ENCODE results near the gene TAPT1. TPM values are rescaled to one million over a fixed set of nuclear protein-coding genes. Genes with fewer than 3 reads are reported as not detected.

The TAPT1 gene
- total RNA-seq, 5 donors from 2014 or later (not counting 1 experiment from before 2014, with no cell fraction given), result 41.1 to 77.9 (median 50.3) TPM

DNA sequence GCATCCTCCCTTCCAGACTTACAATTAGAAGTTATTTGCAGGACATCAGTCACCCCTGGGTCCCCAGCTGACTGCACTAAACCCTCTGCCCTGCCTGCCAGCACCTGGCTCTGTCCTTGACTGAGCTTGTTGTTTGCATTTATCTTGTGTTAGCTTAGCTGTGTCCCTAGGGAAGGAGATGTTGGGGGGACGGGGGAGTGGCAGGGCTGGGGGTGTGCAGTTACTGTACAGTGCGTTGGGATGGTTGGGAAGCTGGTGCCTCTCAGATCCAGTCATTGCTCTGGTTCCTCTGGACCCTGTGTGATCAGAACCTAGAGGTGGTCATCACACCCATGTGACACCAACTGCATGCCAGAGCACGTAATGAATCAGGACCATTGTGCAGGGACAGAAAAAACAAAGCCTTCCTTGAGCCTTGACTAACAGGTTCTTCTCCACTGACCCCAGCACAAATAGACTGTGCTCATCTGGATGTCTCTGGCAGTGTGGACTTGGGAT is 109.7 kb downstream of the TAPT1 start:
- Mint-ChIP-seq H3K4me3 (no peak overlapping the region), H3K36me3 (no peaks in the 10 kb centered on the region), H3K9me3 (no peaks in the 10 kb centered on the region), H3K4me1 (peaks cover 0 to 9% (median 3%) of the 10 kb centered on the region in 3 donors), H3K27ac (no peak overlapping the region), H3K27me3 (peaks cover 7 to 19% of the 10 kb centered on the region in 2 donors)
- no peak overlapping the region for H3K4me3 ChIP-seq (ENCODE audit: control insufficient read depth in 1 of 2, extremely low read depth in 1 of 2, low read length in 1 of 2)
- 61% methylated on average over 2 of the region's 3 CpGs for WGBS (ENCODE audit: insufficient coverage)
- H3K27me3 ChIP-seq (replicated peaks in 1 of 2; ENCODE audit: control insufficient read depth in 2 of 2, extremely low read depth in 1 of 2, insufficient read depth in 2 of 2, low read length in 1 of 2), result peaks cover 0 to 25% of the 10 kb centered on the region in 2 experiments
- H3K36me3 ChIP-seq (ENCODE audit: control insufficient read depth in 2 of 2, extremely low read depth in 1 of 2, insufficient read depth in 1 of 2, low read length in 1 of 2), result no peaks in the 10 kb centered on the region
- peaks cover 0 to 3% of the 10 kb centered on the region in 2 experiments for H3K4me1 ChIP-seq (ENCODE audit: control insufficient read depth in 1 of 2, extremely low read depth in 1 of 2, insufficient read depth in 2 of 2, low read length in 2 of 2)
- no peaks in the 10 kb centered on the region for H3K9me3 ChIP-seq
- POLR2A ChIA-PET, result no interaction called here
- DNase-seq (no peak), ATAC-seq (replicated peaks in 1 of 4) (no peak)
- no peak overlapping the region for H3K27ac ChIP-seq (ENCODE audit: low read length)
- CTCF ChIA-PET, result interaction anchor here in 1 of 2 donors (0.6 kb wide), 1 partner anchor 891 kb away, joined by 3 read pairs; no protein-coding TSS in a partner anchor

GRCh38 chr4:16116019-16116418 is 110.3 kb downstream of the TAPT1 start:
- peaks cover 7 to 20% of the 10 kb centered on the region in 2 donors for H3K27me3 Mint-ChIP-seq
- no peak for ATAC-seq (replicated peaks in 1 of 4)
- H3K4me1 ChIP-seq (ENCODE audit: control insufficient read depth in 1 of 2, extremely low read depth in 1 of 2, insufficient read depth in 2 of 2, low read length in 2 of 2), result peaks cover 0 to 3% of the 10 kb centered on the region in 2 experiments
- no peak for DNase-seq
- H3K4me1 Mint-ChIP-seq, result peaks cover 0 to 4% (median 0%) of the 10 kb centered on the region in 3 donors
- H3K27ac ChIP-seq (ENCODE audit: low read length), result no peak overlapping the region
- no peaks in the 10 kb centered on the region for H3K36me3 ChIP-seq (ENCODE audit: control insufficient read depth in 2 of 2, extremely low read depth in 1 of 2, insufficient read depth in 1 of 2, low read length in 1 of 2)
- peaks cover 0 to 24% of the 10 kb centered on the region in 2 experiments for H3K27me3 ChIP-seq (replicated peaks in 1 of 2; ENCODE audit: control insufficient read depth in 2 of 2, extremely low read depth in 1 of 2, insufficient read depth in 2 of 2, low read length in 1 of 2)
- WGBS (ENCODE audit: insufficient coverage), result 95% methylated on average over 7 of the region's 7 CpGs
- no peak overlapping the region for H3K4me3 Mint-ChIP-seq
- ChIA-PET POLR2A (no interaction called here), CTCF (interaction anchor here in 1 of 2 donors (0.6 kb wide), 1 partner anchor 891 kb away, joined by 3 read pairs; no protein-coding TSS in a partner anchor)
- H3K9me3 Mint-ChIP-seq, result no peaks in the 10 kb centered on the region
- no peaks in the 10 kb centered on the region for H3K36me3 Mint-ChIP-seq
- H3K4me3 ChIP-seq (ENCODE audit: control insufficient read depth in 1 of 2, extremely low read depth in 1 of 2, low read length in 1 of 2), result no peak overlapping the region
- H3K27ac Mint-ChIP-seq, result no peak overlapping the region
- no peaks in the 10 kb centered on the region for H3K9me3 ChIP-seq

- H3K27ac ChIP-seq (ENCODE audit: low read length), result no peak overlapping the region
- DNase-seq (no peak), ATAC-seq (replicated peaks in 1 of 4) (no peak)
- H3K4me3 Mint-ChIP-seq, result no peak overlapping the region
- 95% methylated on average over 5 of the region's 6 CpGs for whole genome bisulfite sequencing (ENCODE audit: insufficient coverage)
- no peaks in the 10 kb centered on the region for H3K9me3 ChIP-seq
- H3K36me3 ChIP-seq (ENCODE audit: control insufficient read depth in 2 of 2, extremely low read depth in 1 of 2, insufficient read depth in 1 of 2, low read length in 1 of 2), result no peaks in the 10 kb centered on the region
- no peaks in the 10 kb centered on the region for H3K36me3 Mint-ChIP-seq
- H3K9me3 Mint-ChIP-seq, result no peaks in the 10 kb centered on the region
- H3K4me1 ChIP-seq (ENCODE audit: control insufficient read depth in 1 of 2, extremely low read depth in 1 of 2, insufficient read depth in 2 of 2, low read length in 2 of 2), result no peaks in the 10 kb centered on the region
- H3K27me3 Mint-ChIP-seq, result peaks cover 7 to 22% of the 10 kb centered on the region in 2 donors
- ChIA-PET CTCF (no interaction called here), POLR2A (no interaction called here)
- H3K4me3 ChIP-seq (ENCODE audit: control insufficient read depth in 1 of 2, extremely low read depth in 1 of 2, low read length in 1 of 2), result no peak overlapping the region
- no peaks in the 10 kb centered on the region for H3K4me1 Mint-ChIP-seq
- peaks cover 0 to 14% of the 10 kb centered on the region in 2 experiments for H3K27me3 ChIP-seq (replicated peaks in 1 of 2; ENCODE audit: control insufficient read depth in 2 of 2, extremely low read depth in 1 of 2, insufficient read depth in 2 of 2, low read length in 1 of 2)
- no peak overlapping the region for H3K27ac Mint-ChIP-seq
Measured at GRCh38 chr4:16114546-16114945, 111.7 kb downstream of the TAPT1 start.

- no peak overlapping the region for H3K27ac Mint-ChIP-seq
- no peaks in the 10 kb centered on the region for H3K4me1 Mint-ChIP-seq
- ATAC-seq (replicated peaks in 1 of 4), result no peak
- no peaks in the 10 kb centered on the region for H3K4me1 ChIP-seq (ENCODE audit: control insufficient read depth in 1 of 2, extremely low read depth in 1 of 2, insufficient read depth in 2 of 2, low read length in 2 of 2)
- H3K27ac ChIP-seq (ENCODE audit: low read length), result no peak overlapping the region
- H3K4me3 Mint-ChIP-seq, result no peak overlapping the region
- no peaks in the 10 kb centered on the region for H3K36me3 ChIP-seq (ENCODE audit: control insufficient read depth in 2 of 2, extremely low read depth in 1 of 2, insufficient read depth in 1 of 2, low read length in 1 of 2)
- peaks cover 0 to 12% of the 10 kb centered on the region in 2 experiments for H3K27me3 ChIP-seq (replicated peaks in 1 of 2; ENCODE audit: control insufficient read depth in 2 of 2, extremely low read depth in 1 of 2, insufficient read depth in 2 of 2, low read length in 1 of 2)
- POLR2A ChIA-PET, result no interaction called here
- WGBS (ENCODE audit: insufficient coverage), result 90% methylated on average over 2 of the region's 3 CpGs
- no peaks in the 10 kb centered on the region for H3K9me3 ChIP-seq
- peaks cover 7 to 22% of the 10 kb centered on the region in 2 donors for H3K27me3 Mint-ChIP-seq
- DNase-seq, result no peak
- H3K4me3 ChIP-seq (ENCODE audit: control insufficient read depth in 1 of 2, extremely low read depth in 1 of 2, low read length in 1 of 2), result no peak overlapping the region
- CTCF ChIA-PET, result no interaction called here
- H3K9me3 Mint-ChIP-seq, result no peaks in the 10 kb centered on the region
- H3K36me3 Mint-ChIP-seq, result no peaks in the 10 kb centered on the region
Measured at GRCh38 chr4:16113741-16114140, 112.5 kb downstream of the TAPT1 start.

GRCh38 chr4:16111533-16111932 is 114.7 kb downstream of the TAPT1 start:
- no peaks in the 10 kb centered on the region for H3K36me3 Mint-ChIP-seq
- DNase-seq, result no peak
- no peaks in the 10 kb centered on the region for H3K36me3 ChIP-seq (ENCODE audit: control insufficient read depth in 2 of 2, extremely low read depth in 1 of 2, insufficient read depth in 1 of 2, low read length in 1 of 2)
- ATAC-seq (replicated peaks in 1 of 4), result no peak
- H3K9me3 Mint-ChIP-seq, result no peaks in the 10 kb centered on the region
- WGBS (ENCODE audit: insufficient coverage), result 76% methylated on average over 2 of the region's 5 CpGs
- H3K27ac ChIP-seq (ENCODE audit: low read length), result no peak overlapping the region
- H3K27me3 Mint-ChIP-seq, result peaks cover 7 to 22% of the 10 kb centered on the region in 2 donors
- no peaks in the 10 kb centered on the region for H3K4me1 Mint-ChIP-seq
- H3K27me3 ChIP-seq (replicated peaks in 1 of 2; ENCODE audit: control insufficient read depth in 2 of 2, extremely low read depth in 1 of 2, insufficient read depth in 2 of 2, low read length in 1 of 2), result peaks cover 0 to 15% of the 10 kb centered on the region in 2 experiments
- ChIA-PET CTCF (no interaction called here), POLR2A (no interaction called here)
- H3K27ac Mint-ChIP-seq, result no peak overlapping the region
- no peaks in the 10 kb centered on the region for H3K9me3 ChIP-seq
- H3K4me1 ChIP-seq (ENCODE audit: control insufficient read depth in 1 of 2, extremely low read depth in 1 of 2, insufficient read depth in 2 of 2, low read length in 2 of 2), result no peaks in the 10 kb centered on the region
- no peak overlapping the region for H3K4me3 ChIP-seq (ENCODE audit: control insufficient read depth in 1 of 2, extremely low read depth in 1 of 2, low read length in 1 of 2)
- H3K4me3 Mint-ChIP-seq, result no peak overlapping the region

DNA sequence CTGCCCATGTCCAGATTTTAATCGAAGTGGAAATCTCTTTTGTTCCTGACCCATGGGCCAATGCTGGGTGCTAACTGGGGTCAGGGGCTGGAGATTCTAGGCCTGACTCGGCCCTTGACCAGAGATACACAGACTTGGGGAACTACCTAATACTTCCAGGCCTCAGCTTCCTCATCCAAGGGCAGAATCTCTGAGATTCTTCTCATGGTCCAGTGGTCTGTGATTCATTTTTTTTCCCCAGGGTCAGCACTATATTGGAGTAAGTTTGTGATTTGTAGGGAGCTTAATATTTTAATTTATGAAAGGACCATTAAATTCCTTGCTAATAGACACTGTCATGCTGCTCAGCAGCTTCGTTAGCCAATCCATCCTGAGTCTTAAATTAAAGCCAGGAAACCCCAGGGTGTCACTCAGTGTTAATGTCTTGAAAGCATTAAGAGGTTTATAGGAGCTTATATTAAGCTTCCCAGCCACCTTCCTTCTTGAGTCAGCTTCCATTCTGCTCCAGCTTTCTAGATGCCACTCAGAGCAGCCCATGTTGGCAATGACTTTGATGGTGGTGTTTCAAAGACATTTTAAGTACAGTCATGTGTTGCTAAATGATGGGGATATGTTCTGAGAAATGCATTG is 115.5 kb downstream of the TAPT1 start:
- Mint-ChIP-seq H3K4me1 (no peaks in the 10 kb centered on the region), H3K27me3 (peaks cover 7 to 17% of the 10 kb centered on the region in 2 donors), H3K36me3 (no peaks in the 10 kb centered on the region), H3K27ac (no peak overlapping the region), H3K4me3 (no peak overlapping the region), H3K9me3 (no peaks in the 10 kb centered on the region)
- H3K9me3 ChIP-seq, result no peaks in the 10 kb centered on the region
- ChIA-PET CTCF (no interaction called here), POLR2A (no interaction called here)
- H3K36me3 ChIP-seq (ENCODE audit: control insufficient read depth in 2 of 2, extremely low read depth in 1 of 2, insufficient read depth in 1 of 2, low read length in 1 of 2), result no peaks in the 10 kb centered on the region
- H3K27ac ChIP-seq (ENCODE audit: low read length), result no peak overlapping the region
- H3K4me3 ChIP-seq (ENCODE audit: control insufficient read depth in 1 of 2, extremely low read depth in 1 of 2, low read length in 1 of 2), result no peak overlapping the region
- DNase-seq (no peak), ATAC-seq (replicated peaks in 1 of 4) (no peak)
- WGBS (ENCODE audit: insufficient coverage), result 76% methylated on average over 2 of the region's 3 CpGs
- H3K27me3 ChIP-seq (replicated peaks in 1 of 2; ENCODE audit: control insufficient read depth in 2 of 2, extremely low read depth in 1 of 2, insufficient read depth in 2 of 2, low read length in 1 of 2), result peaks cover 0 to 15% of the 10 kb centered on the region in 2 experiments
- no peaks in the 10 kb centered on the region for H3K4me1 ChIP-seq (ENCODE audit: control insufficient read depth in 1 of 2, extremely low read depth in 1 of 2, insufficient read depth in 2 of 2, low read length in 2 of 2)
